ENCODE results near the gene DUOX1. TPM values are rescaled to one million over a fixed set of nuclear protein-coding genes. Genes with fewer than 3 reads are reported as not detected.

Gene DUOX1
- total RNA-seq, 1 donor from 2014 or later = 0.11 TPM

DNA sequence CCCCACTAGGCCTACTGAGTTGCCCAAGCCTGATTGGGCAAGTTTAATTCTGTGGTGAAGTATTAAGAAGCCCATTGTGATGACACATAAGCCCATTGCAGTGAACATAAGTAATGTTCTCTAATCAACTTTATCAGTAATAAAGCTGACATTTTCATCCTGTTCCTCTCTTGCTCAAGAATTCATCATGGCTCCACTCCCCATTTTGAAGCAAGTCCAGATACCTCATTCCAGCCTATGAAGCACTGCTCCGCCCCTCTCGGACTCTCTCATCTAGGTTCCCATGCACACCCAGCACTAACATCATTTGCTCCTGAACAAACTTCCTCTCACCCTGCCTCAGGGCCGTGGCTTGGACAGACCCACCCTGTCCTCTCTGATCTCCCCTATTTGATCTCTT, 47.5 kb downstream of the DUOX1 start:
- peaks cover 3% of the 10 kb centered on the region for H3K4me1 Mint-ChIP-seq
- DNase-seq (no peak), ATAC-seq (ENCODE audit: low read depth) (no peak)
- no peak overlapping the region for H3K4me3 Mint-ChIP-seq
- H3K36me3 Mint-ChIP-seq (ENCODE audit: low read depth) = no peaks in the 10 kb centered on the region
- TF ChIP-seq, protein P1, sequence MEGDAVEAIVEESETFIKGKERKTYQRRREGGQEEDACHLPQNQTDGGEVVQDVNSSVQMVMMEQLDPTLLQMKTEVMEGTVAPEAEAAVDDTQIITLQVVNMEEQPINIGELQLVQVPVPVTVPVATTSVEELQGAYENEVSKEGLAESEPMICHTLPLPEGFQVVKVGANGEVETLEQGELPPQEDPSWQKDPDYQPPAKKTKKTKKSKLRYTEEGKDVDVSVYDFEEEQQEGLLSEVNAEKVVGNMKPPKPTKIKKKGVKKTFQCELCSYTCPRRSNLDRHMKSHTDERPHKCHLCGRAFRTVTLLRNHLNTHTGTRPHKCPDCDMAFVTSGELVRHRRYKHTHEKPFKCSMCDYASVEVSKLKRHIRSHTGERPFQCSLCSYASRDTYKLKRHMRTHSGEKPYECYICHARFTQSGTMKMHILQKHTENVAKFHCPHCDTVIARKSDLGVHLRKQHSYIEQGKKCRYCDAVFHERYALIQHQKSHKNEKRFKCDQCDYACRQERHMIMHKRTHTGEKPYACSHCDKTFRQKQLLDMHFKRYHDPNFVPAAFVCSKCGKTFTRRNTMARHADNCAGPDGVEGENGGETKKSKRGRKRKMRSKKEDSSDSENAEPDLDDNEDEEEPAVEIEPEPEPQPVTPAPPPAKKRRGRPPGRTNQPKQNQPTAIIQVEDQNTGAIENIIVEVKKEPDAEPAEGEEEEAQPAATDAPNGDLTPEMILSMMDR (IDR thresholded peaks at IDR 0.05) = no peak
- no peaks in the 10 kb centered on the region for H3K27me3 Mint-ChIP-seq
- H3K9me3 Mint-ChIP-seq = no peaks in the 10 kb centered on the region
- no peak overlapping the region for H3K27ac Mint-ChIP-seq
- intact Hi-C loops (cut with micrococcal nuclease) = no loop called here
- CTCF ChIA-PET = interaction anchor here (2.1 to 2.6 kb wide), 2 partner anchors 10 to 14 kb away, joined by 7 to 9 read pairs; no protein-coding TSS in a partner anchor
- POLR2A ChIA-PET = interaction anchor here (0.9 kb wide), 1 partner anchor 10 kb away, joined by 4 read pairs; no protein-coding TSS in a partner anchor

DNA sequence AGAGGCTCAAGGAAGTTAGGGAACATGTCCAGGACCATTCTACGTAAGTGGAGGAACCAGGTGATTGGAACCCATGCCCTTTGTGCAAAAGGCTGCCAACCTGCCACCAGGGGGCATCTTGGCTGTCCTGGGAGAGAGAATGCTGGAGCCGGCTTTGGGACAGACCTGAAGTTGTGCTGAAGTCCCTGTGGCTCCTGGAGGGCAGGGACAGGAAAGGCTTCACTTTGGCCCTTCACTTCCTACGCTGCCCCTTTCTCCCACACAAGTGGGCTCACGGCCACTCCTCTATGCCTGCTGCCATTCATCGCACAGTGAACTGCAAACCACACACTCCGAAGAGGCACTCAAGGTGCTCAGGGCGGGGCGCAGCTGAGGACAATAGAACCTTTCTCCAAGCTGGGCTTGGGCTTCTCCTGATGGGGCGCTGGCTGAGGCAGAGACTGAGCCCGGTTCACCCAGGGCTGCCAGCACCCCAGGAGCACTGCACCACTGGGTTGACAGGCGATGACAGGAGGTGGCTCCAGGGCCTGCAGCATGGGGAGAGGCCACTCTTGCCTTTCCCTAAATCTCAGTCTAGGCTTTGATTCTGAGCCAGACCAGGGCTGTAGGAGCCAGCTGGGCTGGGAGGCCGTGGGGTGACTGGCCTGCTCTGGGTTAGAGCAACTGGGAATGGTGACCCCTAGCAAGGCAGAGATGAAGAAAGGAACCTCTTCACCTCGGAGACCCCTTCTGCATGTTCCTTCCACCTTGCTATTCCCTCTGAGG, 49.6 kb downstream of the DUOX1 start:
- no peak for DNase-seq
- POLR2A ChIA-PET = interaction anchor here (1.1 kb wide), 1 partner anchor 9 kb away, joined by 3 read pairs; the partner anchor contains the start of gene SHF
- CTCF ChIA-PET = interaction anchor here (0.8 to 2.0 kb wide), 7 partner anchors 10 to 221 kb away, joined by 3 to 16 read pairs (median 4); no protein-coding TSS in a partner anchor
- Mint-ChIP-seq H3K27me3 (no peaks in the 10 kb centered on the region), H3K4me3 (no peak overlapping the region), H3K36me3 (ENCODE audit: low read depth) (no peaks in the 10 kb centered on the region), H3K4me1 (peaks cover 3% of the 10 kb centered on the region), H3K27ac (no peak overlapping the region), H3K9me3 (no peaks in the 10 kb centered on the region)
- intact Hi-C loops (cut with micrococcal nuclease) = no loop called here
- TF ChIP-seq, protein P1 (IDR thresholded peaks at IDR 0.05) = no peak
- ATAC-seq (ENCODE audit: low read depth) = peak; percentile 45

DNA sequence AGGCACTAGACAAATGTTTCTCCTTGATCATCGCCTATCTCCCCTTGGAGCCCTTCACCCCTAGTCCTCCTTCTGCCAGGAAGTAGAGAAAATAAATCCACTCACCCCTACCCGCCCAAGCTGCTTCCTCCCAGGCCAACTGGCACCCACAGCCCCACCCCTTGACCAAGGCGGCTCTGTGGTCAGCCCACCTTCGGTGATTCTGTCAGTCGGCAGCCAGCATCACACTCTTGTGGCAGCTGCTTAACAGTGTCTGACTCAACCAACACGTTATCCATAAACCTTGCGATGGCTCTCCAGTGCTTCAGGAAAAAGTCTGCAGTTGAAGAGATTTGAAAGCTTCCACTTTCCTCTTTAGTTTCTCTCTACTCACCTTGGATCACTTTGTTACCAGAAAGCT, 50.4 kb downstream of the DUOX1 start:
- no peak for DNase-seq
- ATAC-seq (ENCODE audit: low read depth) = no peak
- H3K36me3 Mint-ChIP-seq (ENCODE audit: low read depth) = no peaks in the 10 kb centered on the region
- POLR2A ChIA-PET = interaction anchor here (0.8 to 1.3 kb wide), 3 partner anchors 8 to 211 kb away, joined by 3 to 6 read pairs (median 3); partner anchors contain the start of gene SHF
- no peak overlapping the region for H3K27ac Mint-ChIP-seq
- intact Hi-C loops (cut with micrococcal nuclease) = no loop called here
- H3K27me3 Mint-ChIP-seq = no peaks in the 10 kb centered on the region
- CTCF ChIA-PET = interaction anchor here (0.7 to 2.0 kb wide), 8 partner anchors 13 to 220 kb away, joined by 3 to 16 read pairs (median 4); no protein-coding TSS in a partner anchor
- TF ChIP-seq, protein P1 (IDR thresholded peaks at IDR 0.05) = no peak
- no peak overlapping the region for H3K4me3 Mint-ChIP-seq
- no peaks in the 10 kb centered on the region for H3K9me3 Mint-ChIP-seq
- H3K4me1 Mint-ChIP-seq = peaks cover 3% of the 10 kb centered on the region

DNA sequence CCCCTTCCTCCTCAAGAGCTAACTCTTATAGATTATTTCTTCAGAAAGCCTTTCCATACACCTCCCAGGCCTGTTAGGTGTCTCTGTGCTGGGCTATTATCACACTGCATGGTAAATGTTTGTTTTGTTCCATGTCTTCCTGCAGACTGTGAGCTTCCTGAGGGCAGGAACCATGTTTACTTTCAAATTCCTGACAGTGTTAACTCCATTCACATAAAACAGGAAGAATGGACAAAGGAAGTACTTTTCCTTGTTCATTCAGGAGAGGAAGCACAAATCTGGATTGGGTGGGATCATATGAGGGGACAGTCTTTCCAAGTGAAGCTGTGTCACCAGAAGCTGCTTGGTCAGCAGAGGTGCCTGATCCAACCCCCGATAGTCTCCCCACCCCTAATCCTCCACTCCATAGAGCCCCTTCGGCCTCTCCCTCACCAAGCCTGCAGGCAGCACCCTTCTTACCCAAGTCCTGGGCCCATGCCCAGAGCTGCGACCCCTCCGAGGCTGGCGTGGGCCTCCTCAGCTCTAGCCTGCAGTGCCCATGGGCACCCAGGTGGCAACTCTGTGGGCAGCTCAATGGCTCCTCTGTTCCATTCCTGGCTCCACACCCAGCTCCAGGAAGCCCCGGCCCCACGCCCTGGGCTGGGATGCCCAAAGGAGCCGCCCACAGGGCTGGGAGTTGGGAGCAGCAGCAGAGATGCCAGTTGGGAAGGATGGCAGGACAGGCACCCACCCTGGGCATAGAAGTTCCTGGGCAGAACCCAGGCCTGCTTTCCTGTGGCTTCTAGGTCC, 51.0 kb downstream of the DUOX1 start:
- ChIA-PET CTCF (interaction anchor here (0.7 to 2.0 kb wide), 8 partner anchors 14 to 219 kb away, joined by 3 to 16 read pairs (median 4); no protein-coding TSS in a partner anchor), POLR2A (interaction anchor here (0.5 to 1.3 kb wide), 3 partner anchors 19 to 211 kb away, joined by 3 to 6 read pairs (median 3); no protein-coding TSS in a partner anchor)
- no peaks in the 10 kb centered on the region for H3K27me3 Mint-ChIP-seq
- no peaks in the 10 kb centered on the region for H3K36me3 Mint-ChIP-seq (ENCODE audit: low read depth)
- ATAC-seq (ENCODE audit: low read depth) = no peak
- intact Hi-C loops (cut with micrococcal nuclease) = no loop called here
- H3K4me3 Mint-ChIP-seq = no peak overlapping the region
- TF ChIP-seq, protein P1 (IDR thresholded peaks at IDR 0.05) = no peak
- H3K27ac Mint-ChIP-seq = no peak overlapping the region
- peaks cover 5% of the 10 kb centered on the region for H3K4me1 Mint-ChIP-seq
- DNase-seq = no peak
- H3K9me3 Mint-ChIP-seq = no peaks in the 10 kb centered on the region
